ENCODE data around the gene CDADC1.
"Not testable (repeated sequence)": the region's sequence is repeated elsewhere in the genome, so short reads cannot be mapped to it uniquely, and the experiment has no call there.

Gene CDADC1

DNA sequence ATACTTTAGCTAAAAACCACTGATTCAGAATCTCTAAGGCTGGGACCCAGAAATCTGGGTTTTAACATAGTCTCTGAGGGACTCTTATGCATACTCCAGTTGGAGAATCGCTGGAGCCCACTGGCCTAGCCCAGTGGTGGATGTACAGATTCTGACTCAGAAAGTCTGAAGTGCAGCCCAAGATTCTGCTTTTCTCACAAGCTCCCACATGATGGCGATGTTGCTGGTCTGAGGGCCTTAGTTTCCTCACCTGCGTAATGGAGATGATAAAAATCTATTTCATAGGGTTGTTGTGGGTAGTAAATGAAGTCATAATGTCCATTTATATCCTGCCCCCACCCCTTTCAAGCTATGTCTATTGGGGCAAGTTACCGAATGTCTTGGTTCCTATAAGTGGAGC is 7.7 kb upstream of the CDADC1 start:
- FAIRE-seq: peak; percentile 48

- FAIRE-seq: no peak
Observed at GRCh38 chr13:49241296-49241695, 6.4 kb upstream of the CDADC1 start.

- no peak for FAIRE-seq
Observed at GRCh38 chr13:49245101-49245500, 2.6 kb upstream of the CDADC1 start.

DNA sequence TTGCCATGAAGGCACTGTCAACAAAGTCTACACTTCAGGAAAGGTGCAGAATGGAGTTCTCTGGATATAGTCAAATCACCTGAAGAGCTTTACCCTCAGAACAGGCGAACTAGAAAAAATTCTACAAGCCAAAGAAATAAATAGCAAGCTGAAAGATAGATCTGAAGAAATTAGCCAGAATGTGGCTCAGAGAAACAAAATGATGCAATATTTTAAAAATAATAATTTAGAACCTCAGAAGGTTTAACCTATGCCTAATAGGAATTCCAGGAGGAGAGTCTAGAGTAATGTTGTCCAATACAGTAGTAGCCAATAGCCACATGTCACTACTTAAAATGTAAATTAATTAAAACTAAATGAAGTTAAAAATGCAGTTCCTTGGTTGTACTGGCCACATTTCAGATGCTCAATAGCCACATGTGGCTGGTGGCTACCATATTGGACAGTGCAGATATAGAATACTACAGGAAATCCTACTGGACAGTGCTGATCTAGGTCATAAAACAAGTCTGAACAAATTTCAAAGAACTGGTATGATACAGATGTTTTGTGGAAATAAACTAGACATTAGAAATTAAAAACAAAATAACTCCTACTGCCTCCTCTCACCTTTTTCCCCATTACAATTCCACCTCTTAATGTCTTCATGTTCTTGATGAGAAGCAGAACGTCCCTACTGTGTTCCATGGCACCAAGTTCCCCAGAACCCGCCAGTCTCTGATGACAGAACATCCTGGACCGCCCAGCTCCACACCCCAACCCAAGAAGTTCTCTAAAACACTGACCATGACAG is 679 bp upstream of the CDADC1 start:
- FAIRE-seq: no peak

GRCh38 chr13:49248622-49249002 is 887 bp downstream of the CDADC1 start:
- FAIRE-seq: peak; percentile 60

GRCh38 chr13:49251326-49251725 is 3.6 kb downstream of the CDADC1 start:
- FAIRE-seq: no peak

- FAIRE-seq: no peak
Observed at GRCh38 chr13:49253310-49253709, 5.6 kb downstream of the CDADC1 start.

- no peak for FAIRE-seq
Observed at GRCh38 chr13:49254007-49254406, 6.3 kb downstream of the CDADC1 start.

DNA sequence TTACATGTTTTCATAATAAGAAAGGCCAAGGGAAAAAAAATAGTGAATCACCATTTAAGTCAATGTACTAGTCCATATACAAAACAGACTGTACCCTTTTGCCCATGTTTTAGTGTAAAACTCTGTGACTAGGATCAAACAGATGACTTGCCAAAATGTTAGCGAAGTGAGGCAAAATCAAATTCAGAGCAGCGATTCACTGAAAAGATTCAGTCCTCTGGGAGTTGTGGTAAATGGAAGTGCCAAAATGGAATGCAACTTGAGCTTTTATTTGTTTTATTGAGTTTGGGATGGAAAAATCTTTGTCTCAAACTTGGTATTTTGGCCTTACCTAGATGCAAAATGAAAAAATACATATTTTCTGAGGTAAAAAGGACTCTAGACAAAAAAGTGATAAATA is 9.1 kb downstream of the CDADC1 start:
- no peak for FAIRE-seq

GRCh38 chr13:49258089-49258796 is 10.5 kb downstream of the CDADC1 start:
- FAIRE-seq: no peak

- no peak for FAIRE-seq
Observed at GRCh38 chr13:49259586-49259985, 11.9 kb downstream of the CDADC1 start.

DNA sequence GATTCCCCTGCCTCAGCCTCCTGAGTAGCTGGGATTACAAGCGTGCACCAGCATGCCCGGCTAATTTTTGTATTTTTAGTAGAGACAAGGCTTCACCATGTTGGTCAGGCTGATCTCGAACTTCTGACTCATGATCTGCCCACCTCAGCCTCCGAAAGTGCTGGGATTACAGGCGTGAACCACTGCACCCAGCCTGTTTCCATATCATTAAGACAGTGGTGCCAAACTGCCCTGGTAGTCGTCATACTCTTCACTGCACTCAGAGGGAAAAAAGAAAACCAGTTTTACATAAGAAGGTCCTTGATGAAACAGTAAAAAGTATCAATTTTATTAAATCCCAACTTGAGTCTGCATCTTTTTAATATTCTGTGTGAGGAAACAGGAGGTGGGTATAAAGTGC is 14.9 kb downstream of the CDADC1 start:
- FAIRE-seq: no peak

- no peak for FAIRE-seq
Observed at GRCh38 chr13:49265822-49266221, 18.1 kb downstream of the CDADC1 start.

DNA sequence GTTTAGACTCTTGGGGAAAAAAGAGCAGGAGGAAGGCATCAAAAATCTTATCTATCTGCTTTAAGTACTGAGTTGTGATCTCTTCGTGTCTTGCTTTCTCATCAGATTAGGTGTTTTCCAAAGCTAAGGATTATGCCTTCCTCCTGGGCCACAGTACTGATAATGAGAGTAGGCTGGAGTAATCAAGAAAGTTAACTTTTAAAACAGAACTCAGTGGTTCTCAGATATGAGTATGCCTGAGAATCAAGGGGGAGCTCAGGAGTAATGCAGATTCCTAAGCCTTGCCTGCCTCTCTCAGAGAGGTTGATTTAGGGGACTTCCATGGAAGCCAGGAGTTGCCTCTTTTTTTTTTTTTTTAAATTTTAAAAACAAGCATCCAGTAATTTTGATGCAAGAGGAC is 23.5 kb downstream of the CDADC1 start:
- FAIRE-seq: no peak

GRCh38 chr13:49272296-49272695 is 24.6 kb downstream of the CDADC1 start:
- FAIRE-seq: no peak

- FAIRE-seq: no peak
Observed at GRCh38 chr13:49278211-49278610, 30.5 kb downstream of the CDADC1 start.

- no peak for FAIRE-seq
Observed at GRCh38 chr13:49279112-49279511, 31.4 kb downstream of the CDADC1 start.

DNA sequence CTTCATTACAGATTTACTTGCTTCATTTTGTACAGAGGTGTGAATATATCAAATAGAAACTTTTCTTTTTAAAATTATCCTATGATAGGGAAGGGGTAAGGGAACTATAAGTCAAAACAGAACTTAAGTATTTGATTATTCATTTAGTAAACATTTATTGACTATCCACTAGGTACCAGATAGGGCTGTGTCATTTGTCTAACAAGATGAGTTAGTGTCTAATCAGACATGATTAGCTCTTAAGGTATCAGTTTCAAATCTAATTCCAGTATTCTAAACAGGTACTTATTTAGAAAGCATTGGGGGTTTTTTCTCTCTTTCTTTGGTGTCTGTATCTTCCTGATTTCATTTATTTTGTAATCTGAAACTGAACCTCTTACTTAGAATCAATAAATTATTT is 32.2 kb downstream of the CDADC1 start:
- FAIRE-seq: no peak

- FAIRE-seq: no peak
Observed at GRCh38 chr13:49287995-49288394, 40.3 kb downstream of the CDADC1 start.

DNA sequence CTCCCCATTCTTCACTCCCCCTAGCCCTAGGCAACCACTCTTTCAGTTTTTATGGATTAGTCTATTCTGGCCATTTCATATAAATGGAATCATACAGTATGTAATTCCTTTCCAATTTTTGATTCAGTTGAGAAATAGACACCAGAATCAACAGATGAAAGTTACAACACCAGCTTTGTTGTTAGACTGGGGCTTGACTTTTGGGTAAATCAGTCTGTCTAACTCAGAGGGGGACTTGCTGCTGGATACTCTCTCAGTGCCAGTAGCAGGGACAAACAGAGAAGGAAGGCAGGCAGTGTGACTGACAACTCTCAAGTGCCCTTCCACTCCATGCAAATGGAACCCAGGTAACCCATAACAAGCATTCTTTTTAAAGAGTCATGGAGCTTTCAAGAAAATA is 40.7 kb downstream of the CDADC1 start:
- FAIRE-seq: no peak

- FAIRE-seq: no peak
Observed at GRCh38 chr13:49292742-49293486, 45.2 kb downstream of the CDADC1 start.

DNA sequence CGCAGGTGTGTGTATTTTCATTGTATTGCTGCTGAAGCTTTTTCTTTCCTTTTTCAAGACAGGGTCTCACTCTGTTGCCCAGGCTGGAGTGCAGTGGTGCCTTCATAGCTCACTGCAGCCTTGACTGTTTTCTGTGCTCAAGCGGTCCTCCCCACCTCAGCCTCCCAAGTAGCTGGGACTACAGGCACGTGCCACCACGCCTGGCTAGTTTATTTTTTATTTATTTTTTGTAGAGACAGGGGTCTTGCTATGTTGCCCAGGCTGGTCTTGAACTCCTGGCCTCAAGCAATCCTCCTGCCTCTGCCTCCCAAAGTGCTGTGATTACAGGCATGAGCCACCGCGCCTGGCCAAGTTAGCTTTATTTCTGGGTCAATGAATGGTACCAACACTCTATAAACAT is 47.0 kb downstream of the CDADC1 start:
- not testable (repeated sequence) for FAIRE-seq

DNA sequence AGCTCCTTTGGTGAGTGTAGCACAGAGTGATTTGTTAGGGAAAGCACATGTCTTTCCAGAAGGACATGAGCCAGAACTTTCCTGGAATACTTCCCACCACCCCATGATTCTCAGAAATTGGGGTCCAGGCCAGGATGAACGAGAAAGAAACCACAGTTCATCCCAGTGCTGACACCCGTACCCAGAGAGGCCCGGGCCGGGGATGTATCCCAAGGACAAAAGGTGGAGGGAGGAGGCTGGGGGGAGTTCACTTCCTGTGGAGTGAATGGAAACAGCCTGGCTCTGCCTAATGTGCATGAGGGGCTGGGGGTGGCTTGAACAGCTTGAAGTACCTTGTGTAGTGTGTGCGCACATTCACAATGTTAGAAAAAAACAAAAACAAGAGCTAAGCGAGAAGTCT is 47.5 kb downstream of the CDADC1 start:
- no peak for FAIRE-seq

GRCh38 chr13:49296659-49297058 is 48.9 kb downstream of the CDADC1 start:
- FAIRE-seq: no peak

Measured in G401.6 (cell line).